NT2/D1 (cell line): ENCODE results near the gene RINT1.

Experiments
- DNase-seq: peaks from one replicate; pipeline ENCODE4 v3.0.0-alpha.2; 2011; ENCODE audit warnings: low read depth, low spot score
- H3K27me3 ChIP-seq: 2 replicates; pipeline ENCODE4 v1.6.0; 2011; ENCODE audit warnings: mild to moderate bottlenecking; ENCODE audit not compliant: insufficient read length, insufficient read depth
- H3K36me3 ChIP-seq: 2 replicates; pipeline ENCODE4 v1.6.1; 2011; ENCODE audit warnings: mild to moderate bottlenecking, low read length, mixed read lengths; ENCODE audit not compliant: insufficient read depth, insufficient read length
- H3K4me1 ChIP-seq: 2 replicates; pipeline ENCODE4 v1.5.1; 2011; ENCODE audit not compliant: insufficient read depth, insufficient read length
- H3K4me3 ChIP-seq: 2 replicates; pipeline ENCODE4 v1.5.1; 2011; ENCODE audit warnings: low read depth; ENCODE audit not compliant: insufficient read length
- H3K9ac ChIP-seq: 2 replicates; pipeline ENCODE4 v1.6.0; 2011; ENCODE audit warnings: low read depth; ENCODE audit not compliant: insufficient read length
- H3K9me3 ChIP-seq: 2 replicates; pipeline ENCODE4 v1.5.1; 2011; ENCODE audit warnings: mild to moderate bottlenecking, low read length; ENCODE audit not compliant: insufficient read depth
- SUZ12 ChIP-seq: IDR thresholded peaks from 2 replicates; pipeline ENCODE4 v1.6.1; 2011; ENCODE audit not compliant: insufficient read length, insufficient read depth; ENCODE audit errors: extremely low read depth
- YY1 ChIP-seq: IDR thresholded peaks from 2 replicates; pipeline ENCODE4 v1.6.1; 2011; ENCODE audit not compliant: insufficient read length, insufficient read depth
- ZNF274 ChIP-seq: IDR thresholded peaks from 2 replicates; pipeline ENCODE4 v1.6.1; 2011; ENCODE audit warnings: mild to moderate bottlenecking, low read depth, low read length

RINT1 gene

GRCh38 chr7:105581066-105581811 is 49.2 kb downstream of the RINT1 start, which contains the start of gene EFCAB10:
EFCAB10 (minus strand) TSS chr7:105581493; CDS start chr7:105581463, 30 bp downstream.
- TF ChIP-seq YY1, result no peak
- TF ChIP-seq SUZ12, result no peak
- no peak for TF ChIP-seq ZNF274
- no peaks in the 10 kb centered on the region for H3K36me3 ChIP-seq
- DNase-seq, result peak; percentile 89
- H3K4me1 ChIP-seq, result no peaks in the 10 kb centered on the region
- peak within 1 kb of the TSS; percentile 80 for H3K9ac ChIP-seq
- H3K9me3 ChIP-seq, result peaks cover 13% of the 10 kb centered on the region; the same call in 1 of the 2 replicates
- H3K4me3 ChIP-seq, result peak within 1 kb of the TSS; percentile 59
- H3K27me3 ChIP-seq, result no peaks in the 10 kb centered on the region

DNA sequence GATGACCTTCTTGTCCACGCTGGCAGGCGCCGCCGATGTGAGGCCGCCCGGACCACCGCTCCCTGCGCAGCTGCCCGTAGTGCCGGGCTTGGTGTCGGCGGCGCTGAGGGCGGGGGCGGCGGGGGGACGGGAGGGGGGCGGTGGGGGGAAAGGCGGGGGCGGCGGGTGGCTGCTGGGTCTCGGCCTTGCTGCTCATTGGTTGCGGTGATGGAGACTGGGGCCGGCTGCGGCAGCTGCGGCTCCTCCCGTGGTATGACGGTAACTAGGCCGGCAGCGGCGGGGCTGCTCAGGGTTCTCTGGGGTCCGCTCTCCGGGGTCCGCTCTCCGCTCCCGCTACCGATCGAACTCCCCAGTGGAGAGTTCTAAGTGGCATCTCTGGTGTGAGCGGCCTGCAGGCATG is 51.1 kb downstream of the RINT1 start:
- no peak for DNase-seq
- H3K36me3 ChIP-seq, result no peaks in the 10 kb centered on the region

DNA sequence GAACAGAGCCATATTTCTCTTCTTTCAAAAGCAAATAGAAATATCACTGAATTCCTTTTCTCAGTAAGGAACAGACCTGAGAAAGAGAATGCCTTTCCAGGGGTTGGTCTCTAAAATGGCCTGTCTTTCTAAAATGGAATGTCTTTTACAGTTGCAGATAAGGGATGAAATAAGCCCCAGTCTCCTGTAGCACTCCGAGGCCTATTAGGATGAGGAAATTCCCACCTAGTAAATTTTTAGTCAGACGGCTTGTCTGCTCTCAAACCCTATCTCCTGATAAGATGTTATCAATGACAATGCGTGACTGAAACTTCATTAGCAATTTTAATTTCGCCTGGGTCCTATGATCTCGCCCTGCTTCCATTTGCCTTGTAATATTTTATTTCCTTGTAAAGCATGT is 52.2 kb downstream of the RINT1 start:
- H3K9me3 ChIP-seq, result peaks cover 13% of the 10 kb centered on the region; the same call in 1 of the 2 replicates
- no peaks in the 10 kb centered on the region for H3K27me3 ChIP-seq
- TF ChIP-seq SUZ12 (no peak), ZNF274 (no peak), YY1 (no peak)
- no peaks in the 10 kb centered on the region for H3K36me3 ChIP-seq
- H3K4me3 ChIP-seq, result no peak overlapping the region
- DNase-seq, result no peak
- H3K4me1 ChIP-seq, result no peaks in the 10 kb centered on the region
- H3K9ac ChIP-seq, result no peak overlapping the region

More for the DNA sequence above, 51.1 kb downstream of the RINT1 start:
- H3K27me3 ChIP-seq, result no peaks in the 10 kb centered on the region
- no peak overlapping the region for H3K9ac ChIP-seq
- H3K9me3 ChIP-seq, result peaks cover 13% of the 10 kb centered on the region; the same call in 1 of the 2 replicates
- no peaks in the 10 kb centered on the region for H3K4me1 ChIP-seq
- no peak overlapping the region for H3K4me3 ChIP-seq
- no peak for TF ChIP-seq ZNF274
- TF ChIP-seq SUZ12, result no peak
- no peak for TF ChIP-seq YY1

DNA sequence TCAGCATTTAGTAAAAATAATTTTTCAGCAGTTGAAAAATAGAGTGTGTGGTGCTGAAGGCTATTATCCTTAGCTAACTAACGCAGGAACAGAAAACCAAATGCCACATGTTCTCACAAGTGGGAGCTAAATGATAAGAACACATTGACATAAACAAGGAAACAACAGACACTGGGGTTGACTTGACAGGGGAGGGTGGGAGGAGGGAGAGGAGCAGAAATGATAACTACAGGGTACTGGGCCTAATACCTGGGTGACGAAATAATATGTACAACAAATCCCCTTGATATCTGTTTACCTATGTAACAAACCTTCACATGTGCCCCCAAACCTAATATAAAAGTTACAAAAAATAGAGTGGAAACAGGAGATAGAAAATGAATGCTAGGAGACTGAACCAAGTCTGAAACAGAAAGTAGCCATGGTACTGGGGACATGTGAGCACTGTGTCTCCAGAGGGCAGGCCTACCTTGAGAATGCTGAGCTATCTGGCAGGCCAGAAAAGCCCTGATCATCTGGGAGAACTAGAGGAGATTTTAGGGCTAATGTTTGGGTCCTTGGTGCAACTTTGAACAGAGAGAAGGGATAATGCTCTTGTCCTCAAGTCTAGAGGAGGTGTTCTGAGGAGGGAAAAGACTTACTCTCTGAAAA is 54.0 kb downstream of the RINT1 start:
- Histone ChIP-seq H3K9me3 (peaks cover 13% of the 10 kb centered on the region; the same call in 1 of the 2 replicates), H3K36me3 (no peaks in the 10 kb centered on the region), H3K4me3 (no peak overlapping the region), H3K9ac (no peak overlapping the region), H3K4me1 (no peaks in the 10 kb centered on the region), H3K27me3 (no peaks in the 10 kb centered on the region)
- DNase-seq, result no peak
- TF ChIP-seq YY1 (no peak), ZNF274 (no peak), SUZ12 (no peak)

DNA sequence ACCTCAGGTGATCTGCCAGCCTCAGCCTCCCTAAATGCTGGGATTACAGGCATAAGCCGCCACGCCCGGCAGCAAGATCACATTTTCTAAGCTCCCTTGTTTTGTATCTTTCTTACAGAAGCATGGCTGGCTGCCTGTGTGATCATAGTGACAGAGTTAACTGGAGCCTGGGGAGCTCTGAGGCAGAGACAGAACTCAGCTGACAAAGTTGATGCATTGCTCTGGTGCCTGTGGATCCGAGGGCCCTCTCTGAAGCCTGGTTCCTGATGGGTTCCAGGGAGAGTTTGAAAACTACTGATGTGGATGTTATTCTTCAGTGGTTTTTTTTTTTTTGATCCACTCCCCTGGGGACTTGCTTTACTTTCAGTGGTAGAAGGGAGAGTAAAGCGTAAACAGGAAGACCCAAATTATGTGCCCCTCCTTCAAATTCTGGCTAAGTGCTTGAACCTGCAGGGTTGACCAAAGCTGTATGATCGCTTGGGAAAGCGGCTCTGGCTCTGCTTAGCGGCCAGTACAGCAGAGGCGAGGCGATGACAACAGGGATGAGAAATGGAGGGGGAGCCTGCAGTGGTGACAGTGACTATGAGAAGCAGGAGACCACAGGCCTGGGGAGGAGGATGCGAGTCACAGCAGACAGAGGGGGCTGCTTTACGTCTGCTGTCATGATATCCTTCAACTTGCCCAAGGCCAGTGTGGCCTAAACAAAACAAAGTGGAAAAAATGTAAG is 56.1 kb downstream of the RINT1 start:
- TF ChIP-seq YY1 (no peak), SUZ12 (no peak), ZNF274 (no peak)
- no peak for DNase-seq
- Histone ChIP-seq H3K4me1 (no peaks in the 10 kb centered on the region), H3K9ac (no peak overlapping the region), H3K4me3 (no peak overlapping the region), H3K36me3 (no peaks in the 10 kb centered on the region), H3K27me3 (no peaks in the 10 kb centered on the region), H3K9me3 (peaks cover 13% of the 10 kb centered on the region; the same call in 1 of the 2 replicates)

DNA sequence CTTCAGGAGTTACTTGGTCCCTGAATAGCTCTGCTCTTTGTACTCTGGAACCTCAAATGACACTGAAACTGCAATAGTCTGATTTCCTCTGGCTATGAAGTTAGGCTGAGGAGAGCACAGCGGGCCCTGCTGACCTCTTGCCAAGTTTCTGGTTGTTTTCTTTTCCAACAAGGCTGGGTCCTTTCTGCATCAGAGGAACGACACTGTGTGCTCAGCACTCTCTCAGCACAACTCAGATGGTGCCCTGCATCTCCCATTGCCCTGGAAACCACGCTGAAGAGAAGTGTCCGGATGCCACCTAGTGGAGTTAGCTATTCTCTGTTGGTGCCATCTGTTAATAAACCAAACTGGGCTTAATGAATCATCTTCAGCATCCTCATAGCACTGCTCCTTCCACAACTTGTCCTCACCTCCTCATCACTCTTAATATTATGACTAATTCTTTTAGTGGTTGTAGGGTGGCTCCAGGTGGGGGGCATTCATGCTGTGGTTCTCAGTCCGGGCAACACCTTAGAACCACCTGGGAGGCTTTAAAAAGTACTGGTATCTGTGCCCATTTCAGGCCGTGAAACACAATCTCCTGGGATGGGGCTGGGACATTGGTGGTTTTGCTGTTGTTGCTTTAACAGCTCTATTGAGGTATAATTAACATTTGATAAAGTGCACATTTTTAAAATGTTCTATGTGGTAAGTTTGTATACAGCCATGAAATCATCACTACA is 57.5 kb downstream of the RINT1 start:
- Histone ChIP-seq H3K9me3 (0 out of 2 replicates have a peak, but pooled peaks cover 5% of the 10 kb centered on the region), H3K27me3 (no peaks in the 10 kb centered on the region), H3K36me3 (no peaks in the 10 kb centered on the region), H3K9ac (no peak overlapping the region), H3K4me1 (no peaks in the 10 kb centered on the region), H3K4me3 (no peak overlapping the region)
- no peak for DNase-seq
- TF ChIP-seq YY1 (no peak), ZNF274 (no peak), SUZ12 (no peak)
